Hepatocyte (in vitro differentiated cells): ENCODE measurements around the gene SBF2. TPM values are rescaled to one million over a fixed set of nuclear protein-coding genes. Genes with fewer than 3 reads are reported as not detected.

Source experiments
- DNase-seq: peaks from one replicate; pipeline ENCODE4 v3.0.0-alpha.2; 2016; ENCODE audit warnings: low spot score
- H2AFZ ChIP-seq: fragments of 200-600 bp; sonication (generic); 2 replicates; pipeline ENCODE4 v1.6.0; 2016; ENCODE audit warnings: antibody characterized with exemption, mild to moderate bottlenecking
- H3K27ac ChIP-seq: fragments of 200-600 bp; sonication (generic); 2 replicates; pipeline ENCODE4 v1.5.1; 2016; ENCODE audit warnings: mild to moderate bottlenecking
- H3K27me3 ChIP-seq: fragments of 200-600 bp; sonication (generic); 2 replicates; pipeline ENCODE4 v1.6.1; 2016
- H3K36me3 ChIP-seq: fragments of 200-600 bp; sonication (generic); replicated peaks from 2 replicates; pipeline ENCODE4 v1.5.1; 2016; ENCODE audit warnings: low read depth; ENCODE audit not compliant: insufficient read depth
- H3K4me1 ChIP-seq: fragments of 200-600 bp; sonication (generic); 2 replicates; pipeline ENCODE4 v1.5.1; 2016; ENCODE audit warnings: mild to moderate bottlenecking, moderate library complexity; ENCODE audit not compliant: insufficient read depth
- H3K4me2 ChIP-seq: fragments of 200-600 bp; sonication (generic); 2 replicates; pipeline ENCODE4 v1.6.0; 2016
- H3K4me3 ChIP-seq: fragments of 200-600 bp; sonication (generic); 2 replicates; pipeline ENCODE4 v1.5.1; 2016; ENCODE audit warnings: mild to moderate bottlenecking
- H3K79me2 ChIP-seq: fragments of 200-600 bp; sonication (generic); 2 replicates; pipeline ENCODE4 v1.6.0; 2017; ENCODE audit warnings: mild to moderate bottlenecking
- H3K9me2 ChIP-seq: fragments of 200-600 bp; sonication (generic); replicated peaks from 2 replicates; pipeline ENCODE4 v1.6.0; 2017; ENCODE audit warnings: mild to moderate bottlenecking; ENCODE audit not compliant: insufficient read depth
- H3K9me3 ChIP-seq: fragments of 200-600 bp; sonication (generic); 2 replicates; pipeline ENCODE4 v1.5.1; 2016; ENCODE audit warnings: low read depth, mild to moderate bottlenecking
- H4K20me1 ChIP-seq: fragments of 200-600 bp; sonication (generic); 2 replicates; pipeline ENCODE4 v1.6.0; 2016; ENCODE audit warnings: mild to moderate bottlenecking; ENCODE audit not compliant: insufficient read depth, poor library complexity, severe bottlenecking
- CTCF ChIP-seq: fragments of 200-600 bp; sonication (generic); IDR thresholded peaks from 2 replicates; pipeline ENCODE4 v1.5.1; 2016; ENCODE audit warnings: antibody characterized with exemption, mild to moderate bottlenecking; ENCODE audit not compliant: poor library complexity
- EZH2 ChIP-seq: fragments of 200-600 bp; sonication (generic); IDR thresholded peaks from 2 replicates; pipeline ENCODE4 v1.6.1; 2016; ENCODE audit warnings: antibody characterized with exemption, mild to moderate bottlenecking, borderline replicate concordance
- EZH2phosphoT487 ChIP-seq: fragments of 200-600 bp; sonication (generic); IDR thresholded peaks from one replicate; pipeline ENCODE4 v1.6.1; 2018; ENCODE audit warnings: antibody characterized with exemption, mild to moderate bottlenecking, low read depth, moderate library complexity; ENCODE audit not compliant: unreplicated experiment, severe bottlenecking
- WGBS: methylation state at CpG from one replicate; pipeline ENCODE4 v1.1.6; 2016; ENCODE audit warnings: low lambda C conversion rate; ENCODE audit errors: missing lambda C conversion rate; 5-methylcytosine and 5-hydroxymethylcytosine counted together
- polyA plus RNA-seq: library from polyadenylated mRNA; unstranded; fragments of >200 nt; fragmentation: Nextera tagmentation; extraction: Ambion mirVana; gene quantifications from 2 replicates; pipeline ENCODE4 v1.2.1, GENCODE V29; 2016
- total RNA-seq: library from RNA; depleted of rRNA; stranded (reverse); fragments of >200 nt; gene quantifications from 2 replicates; pipeline ENCODE4 v1.2.3, GENCODE V29; 2014

The SBF2 gene
- total and polyA plus RNA-seq, 2 experiments from 2014 or later: 25.7 to 83.2 TPM

GRCh38 chr11:9799886-9800285 is 494.1 kb downstream of the SBF2 start:
- Histone ChIP-seq H3K79me2 (no peaks in the 10 kb centered on the region), H3K9me2 (no peaks in the 10 kb centered on the region), H3K4me3 (no peak overlapping the region), H4K20me1 (no peaks in the 10 kb centered on the region), H3K27me3 (no peaks in the 10 kb centered on the region), H3K4me1 (peaks cover 29% of the 10 kb centered on the region), H3K27ac (no peak overlapping the region), H3K36me3 (no peaks in the 10 kb centered on the region), H2AFZ (no peak overlapping the region), H3K4me2 (no peak overlapping the region), H3K9me3 (no peaks in the 10 kb centered on the region)
- 95% methylated on average over 3 of the region's 3 CpGs for WGBS
- DNase-seq: no peak
- no peak for TF ChIP-seq CTCF
- no peak for TF ChIP-seq EZH2
- no peak for TF ChIP-seq EZH2phosphoT487

GRCh38 chr11:9797300-9797699 is 496.7 kb downstream of the SBF2 start:
- 96% methylated on average over 4 of the region's 4 CpGs for WGBS
- no peak overlapping the region for H3K4me2 ChIP-seq
- no peak overlapping the region for H3K4me3 ChIP-seq
- no peak overlapping the region for H3K27ac ChIP-seq
- H2AFZ ChIP-seq: no peak overlapping the region
- H4K20me1 ChIP-seq: no peaks in the 10 kb centered on the region
- H3K9me3 ChIP-seq: no peaks in the 10 kb centered on the region
- peaks cover 9% of the 10 kb centered on the region for H3K4me1 ChIP-seq
- H3K79me2 ChIP-seq: no peaks in the 10 kb centered on the region
- no peak for TF ChIP-seq CTCF
- TF ChIP-seq EZH2phosphoT487: no peak
- TF ChIP-seq EZH2: no peak
- DNase-seq: no peak
- H3K36me3 ChIP-seq: no peaks in the 10 kb centered on the region
- no peaks in the 10 kb centered on the region for H3K27me3 ChIP-seq
- no peaks in the 10 kb centered on the region for H3K9me2 ChIP-seq

- no peak overlapping the region for H3K4me3 ChIP-seq
- H3K9me3 ChIP-seq: no peaks in the 10 kb centered on the region
- no peaks in the 10 kb centered on the region for H3K79me2 ChIP-seq
- TF ChIP-seq EZH2 (no peak), CTCF (no peak), EZH2phosphoT487 (no peak)
- H4K20me1 ChIP-seq: no peaks in the 10 kb centered on the region
- no peak overlapping the region for H3K4me2 ChIP-seq
- H3K4me1 ChIP-seq: peaks cover 5% of the 10 kb centered on the region
- no peaks in the 10 kb centered on the region for H3K9me2 ChIP-seq
- H3K27me3 ChIP-seq: no peaks in the 10 kb centered on the region
- H3K36me3 ChIP-seq: no peaks in the 10 kb centered on the region
- DNase-seq: no peak
- no peak overlapping the region for H2AFZ ChIP-seq
- no peak overlapping the region for H3K27ac ChIP-seq
- WGBS: 84% methylated on average over 5 of the region's 5 CpGs
Measured at GRCh38 chr11:9796854-9797253, 497.2 kb downstream of the SBF2 start.

GRCh38 chr11:9796266-9796665 is 497.8 kb downstream of the SBF2 start:
- Histone ChIP-seq H4K20me1 (no peaks in the 10 kb centered on the region), H3K4me2 (no peak overlapping the region), H3K36me3 (no peaks in the 10 kb centered on the region), H3K27ac (no peak overlapping the region), H3K4me1 (no peaks in the 10 kb centered on the region), H2AFZ (no peak overlapping the region), H3K9me3 (no peaks in the 10 kb centered on the region), H3K4me3 (no peak overlapping the region), H3K27me3 (no peaks in the 10 kb centered on the region), H3K9me2 (no peaks in the 10 kb centered on the region), H3K79me2 (no peaks in the 10 kb centered on the region)
- TF ChIP-seq CTCF (no peak), EZH2 (no peak), EZH2phosphoT487 (no peak)
- DNase-seq: no peak
